Activated CD4-positive, alpha-beta T cell treated with anti-CD3 and anti-CD28 coated beads for 36 hours (primary cell): ENCODE results near the gene CEACAM18. TPM values are rescaled to one million over a fixed set of nuclear protein-coding genes. Genes with fewer than 3 reads are reported as not detected.

Source experiments
- ATAC-seq: fragments of 200-7000 bp; cut with Tn5 transposase; one replicate; pipeline ENCODE4 v1.10.0; 2021; ENCODE audit warnings: mild to moderate bottlenecking, moderate library complexity
- CTCF ChIA-PET: fragments of 350-600 bp; sonication (Branson Sonifier 250); formaldehyde crosslinking; loops from one replicate; lab custom pipeline; 2021; ENCODE audit warnings: antibody characterized with exemption; lab: Charles Lee
- POLR2A ChIA-PET: fragments of 350-600 bp; sonication (Branson Sonifier 250); formaldehyde crosslinking; loops from one replicate; lab custom pipeline; 2021; ENCODE audit warnings: antibody characterized with exemption, inconsistent platforms; lab: Charles Lee
- DNase-seq: peaks from one replicate; pipeline ENCODE4 v3.0.0-alpha.2; 2020
- H3K27ac Mint-ChIP-seq: one replicate; pipeline ENCODE4 v1.8.0; 2021; ENCODE audit warnings: mixed read lengths
- H3K27me3 Mint-ChIP-seq: one replicate; pipeline ENCODE4 v1.8.0; 2021; ENCODE audit warnings: mixed read lengths
- H3K36me3 Mint-ChIP-seq: one replicate; pipeline ENCODE4 v1.8.0; 2021; ENCODE audit warnings: low read depth, mixed read lengths
- H3K4me1 Mint-ChIP-seq: one replicate; pipeline ENCODE4 v1.8.0; 2021; ENCODE audit warnings: mixed read lengths
- H3K4me3 Mint-ChIP-seq: one replicate; pipeline ENCODE4 v1.8.0; 2021; ENCODE audit warnings: mild to moderate bottlenecking, moderate library complexity, mixed read lengths
- H3K9me3 Mint-ChIP-seq: one replicate; pipeline ENCODE4 v1.8.0; 2021; ENCODE audit warnings: low read depth, mixed read lengths
- intact Hi-C, 2 experiments: fragments of 100-400 bp; cut with DNase I in 1 of 2; cut with micrococcal nuclease in 1 of 2; formaldehyde crosslinking; loops; one replicate each; pipeline versions ENCODE4 v1.14.2 to v1.15.1; 2022 to 2024; cut with DNase I, micrococcal nuclease
- total RNA-seq, 2 experiments: library from RNA; stranded (reverse); gene quantifications; one replicate each; pipeline ENCODE4 v1.2.3, GENCODE V29; 2021

The CEACAM18 gene
- total RNA-seq, result not detected

- H3K27me3 Mint-ChIP-seq, result peaks cover 18% of the 10 kb centered on the region
- intact Hi-C loops, result loop anchor here (1.0 to 10.0 kb wide), 2 partner anchors 11 to 296 kb away; no protein-coding TSS in a partner anchor
- ATAC-seq (no peak), DNase-seq (no peak)
- peaks cover 3% of the 10 kb centered on the region for H3K9me3 Mint-ChIP-seq
- peaks cover 30% of the 10 kb centered on the region for H3K4me1 Mint-ChIP-seq
- CTCF ChIA-PET, result interaction anchor here (0.6 to 1.9 kb wide), 5 partner anchors 35 to 183 kb away, joined by 3 to 4 read pairs (median 4); no protein-coding TSS in a partner anchor
- H3K36me3 Mint-ChIP-seq, result no peaks in the 10 kb centered on the region
- H3K27ac Mint-ChIP-seq, result peak within 1 kb of the TSS; percentile 49
- POLR2A ChIA-PET, result interaction anchor here (1.1 kb wide), 1 partner anchor 38 kb away, joined by 4 read pairs; no protein-coding TSS in a partner anchor
- H3K4me3 Mint-ChIP-seq, result no peak within 1 kb of the TSS
These were observed at the start of gene CEACAM18 for GRCh38 chr19:51478381-51479234. CEACAM18 (plus strand) TSS chr19:51478539.

DNA sequence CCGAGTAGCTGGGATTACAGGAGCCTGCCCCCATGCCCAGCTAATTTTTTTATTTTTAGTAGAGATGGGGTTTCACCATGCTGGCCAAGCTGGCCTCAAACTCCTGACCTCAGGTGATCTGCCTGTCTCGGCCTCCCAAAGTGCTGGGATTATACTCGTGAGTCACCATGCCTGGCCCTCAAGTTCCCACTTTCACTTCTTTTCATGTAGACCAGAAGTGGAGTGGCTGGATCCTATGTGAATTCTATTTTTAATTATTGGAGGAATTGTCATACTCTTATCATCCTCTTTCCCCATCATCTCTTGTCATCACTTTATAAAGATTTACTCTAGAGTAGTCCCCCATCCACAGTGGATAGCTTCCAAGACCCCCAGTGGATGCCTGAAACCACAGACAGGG, 48.1 kb upstream of the CEACAM18 start:
- CTCF ChIA-PET, result interaction anchor here (0.8 kb wide), 1 partner anchor 9 kb away, joined by 3 read pairs; no protein-coding TSS in a partner anchor
- peaks cover 10% of the 10 kb centered on the region for H3K4me1 Mint-ChIP-seq

GRCh38 chr19:51431124-51431523, 47.2 kb upstream of the CEACAM18 start:
- ChIA-PET CTCF (no interaction called here), POLR2A (no interaction called here)
- peaks cover 9% of the 10 kb centered on the region for H3K4me1 Mint-ChIP-seq
- no peaks in the 10 kb centered on the region for H3K9me3 Mint-ChIP-seq
- DNase-seq (no peak), ATAC-seq (no peak)
- H3K4me3 Mint-ChIP-seq, result no peak overlapping the region
- no peak overlapping the region for H3K27ac Mint-ChIP-seq
- no peaks in the 10 kb centered on the region for H3K36me3 Mint-ChIP-seq
- intact Hi-C loops, result no loop called here
- H3K27me3 Mint-ChIP-seq, result no peaks in the 10 kb centered on the region

More for the DNA sequence above, 48.1 kb upstream of the CEACAM18 start:
- POLR2A ChIA-PET, result no interaction called here
- no peak overlapping the region for H3K4me3 Mint-ChIP-seq
- DNase-seq (no peak), ATAC-seq (no peak)
- H3K9me3 Mint-ChIP-seq, result no peaks in the 10 kb centered on the region
- intact Hi-C loops, result no loop called here
- H3K27ac Mint-ChIP-seq, result no peak overlapping the region
- no peaks in the 10 kb centered on the region for H3K36me3 Mint-ChIP-seq
- peaks cover 1% of the 10 kb centered on the region for H3K27me3 Mint-ChIP-seq

GRCh38 chr19:51433043-51433442, 45.3 kb upstream of the CEACAM18 start:
- intact Hi-C loops, result no loop called here
- Mint-ChIP-seq H3K27me3 (no peaks in the 10 kb centered on the region), H3K36me3 (no peaks in the 10 kb centered on the region), H3K9me3 (no peaks in the 10 kb centered on the region), H3K4me1 (peaks cover 5% of the 10 kb centered on the region), H3K27ac (no peak overlapping the region), H3K4me3 (no peak overlapping the region)
- CTCF ChIA-PET, result interaction anchor here (0.5 to 0.7 kb wide), 2 partner anchors 52 to 198 kb away, joined by 3 read pairs; no protein-coding TSS in a partner anchor
- DNase-seq (no peak), ATAC-seq (peak; percentile 33)
- POLR2A ChIA-PET, result interaction anchor here (0.6 to 1.0 kb wide), 2 partner anchors 224 to 1447 kb away, joined by 4 to 5 read pairs; no protein-coding TSS in a partner anchor

GRCh38 chr19:51434456-51434855, 43.9 kb upstream of the CEACAM18 start:
- DNase-seq (no peak), ATAC-seq (no peak)
- no peak overlapping the region for H3K4me3 Mint-ChIP-seq
- no peaks in the 10 kb centered on the region for H3K36me3 Mint-ChIP-seq
- POLR2A ChIA-PET, result no interaction called here
- no peaks in the 10 kb centered on the region for H3K27me3 Mint-ChIP-seq
- no peak overlapping the region for H3K27ac Mint-ChIP-seq
- CTCF ChIA-PET, result interaction anchor here (0.7 to 0.9 kb wide), 2 partner anchors 15 to 82 kb away, joined by 3 read pairs; no protein-coding TSS in a partner anchor
- peaks cover 19% of the 10 kb centered on the region for H3K4me1 Mint-ChIP-seq
- intact Hi-C loops, result no loop called here
- no peaks in the 10 kb centered on the region for H3K9me3 Mint-ChIP-seq

- no peak overlapping the region for H3K4me3 Mint-ChIP-seq
- peak overlapping the region; percentile 14 for H3K27ac Mint-ChIP-seq
- peaks cover 57% of the 10 kb centered on the region for H3K4me1 Mint-ChIP-seq
- intact Hi-C loops, result loop anchor here in 1 of 2 experiments (2.0 kb wide), 1 partner anchor 280 kb away; no protein-coding TSS in a partner anchor
- peaks cover 2% of the 10 kb centered on the region for H3K36me3 Mint-ChIP-seq
- POLR2A ChIA-PET, result interaction anchor here (0.6 kb wide), 1 partner anchor 143 kb away, joined by 4 read pairs; no protein-coding TSS in a partner anchor
- CTCF ChIA-PET, result interaction anchor here (0.7 to 4.0 kb wide), 13 partner anchors 12 to 205 kb away, joined by 3 to 21 read pairs (median 3); partner anchors contain the start of gene SIGLEC10
- no peaks in the 10 kb centered on the region for H3K27me3 Mint-ChIP-seq
- peak; percentile 55 for DNase-seq
- no peak for ATAC-seq
- peaks cover 3% of the 10 kb centered on the region for H3K9me3 Mint-ChIP-seq
These were observed 39.3 kb upstream of the CEACAM18 start for GRCh38 chr19:51439021-51439465.

DNA sequence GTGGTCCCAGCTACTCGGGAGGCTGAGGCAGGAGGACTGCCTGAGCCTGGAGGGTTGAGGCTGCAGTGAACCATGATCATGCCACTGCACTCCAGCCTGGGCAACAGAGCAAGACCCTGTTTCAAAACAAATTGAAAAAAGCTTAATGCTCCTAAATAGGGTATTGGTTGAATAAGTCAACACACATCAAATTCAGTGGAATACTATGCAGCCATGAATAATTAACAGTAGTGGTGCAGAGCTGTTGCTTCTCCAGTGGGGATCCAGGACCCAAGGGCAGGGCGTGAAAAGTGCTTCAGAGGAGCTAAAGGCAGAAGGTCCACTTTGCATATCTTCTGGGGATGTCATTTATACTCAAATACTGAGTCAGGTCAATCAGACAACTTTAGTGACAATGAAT, 38.3 kb upstream of the CEACAM18 start:
- Mint-ChIP-seq H3K9me3 (peaks cover 3% of the 10 kb centered on the region), H3K4me1 (peaks cover 58% of the 10 kb centered on the region), H3K27me3 (no peaks in the 10 kb centered on the region), H3K36me3 (peaks cover 2% of the 10 kb centered on the region), H3K4me3 (no peak overlapping the region), H3K27ac (peak overlapping the region; percentile 93)
- intact Hi-C loops, result loop anchor here (2.0 to 10.0 kb wide), 5 partner anchors 17 to 1078 kb away; partner anchors contain the start of gene ZNF836 (in 1 of the 2)
- ChIA-PET CTCF (interaction anchor here (0.6 to 4.0 kb wide), 10 partner anchors 13 to 76 kb away, joined by 3 to 21 read pairs (median 4); partner anchors contain the start of gene SIGLEC10), POLR2A (interaction anchor here (0.7 to 1.5 kb wide), 2 partner anchors 39 to 102 kb away, joined by 3 to 4 read pairs; no protein-coding TSS in a partner anchor)
- DNase-seq (no peak), ATAC-seq (no peak)

DNA sequence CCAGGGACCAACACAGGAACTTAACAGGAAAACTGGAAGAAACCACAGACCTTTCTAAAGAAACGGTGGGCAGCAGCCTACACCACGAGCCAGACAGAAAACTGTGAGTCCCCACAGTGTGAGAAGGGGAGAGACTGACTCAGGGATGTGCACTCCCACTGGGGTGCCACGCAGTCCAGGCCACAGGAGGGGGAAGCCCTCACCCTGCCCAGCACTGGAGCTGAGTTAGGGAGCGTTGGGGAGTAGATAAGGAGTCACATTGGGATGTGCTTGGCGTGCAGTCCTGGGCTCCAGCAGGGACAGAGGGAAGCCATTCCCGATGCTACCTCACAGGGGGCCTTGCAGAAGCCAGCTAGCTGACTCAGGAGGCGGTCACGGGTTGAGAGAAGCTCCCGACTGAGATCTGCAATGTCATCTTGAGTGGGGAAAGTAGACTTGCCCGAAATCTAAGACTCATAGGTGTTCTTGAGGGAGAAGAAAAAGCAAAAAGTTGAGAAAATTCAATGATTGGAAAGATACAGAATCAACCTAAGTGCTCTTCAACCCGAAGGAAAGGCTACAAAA, 37.4 kb upstream of the CEACAM18 start:
- peak; percentile 72 for DNase-seq
- Mint-ChIP-seq H3K27me3 (no peaks in the 10 kb centered on the region), H3K9me3 (peaks cover 3% of the 10 kb centered on the region), H3K4me1 (peaks cover 61% of the 10 kb centered on the region), H3K36me3 (peaks cover 2% of the 10 kb centered on the region), H3K4me3 (peak overlapping the region; percentile 68), H3K27ac (peak overlapping the region; percentile 93)
- ATAC-seq, result peak; percentile 27
- POLR2A ChIA-PET, result interaction anchor here (0.6 to 1.8 kb wide), 6 partner anchors 10 to 1033 kb away, joined by 3 to 10 read pairs (median 4); no protein-coding TSS in a partner anchor
- CTCF ChIA-PET, result interaction anchor here (0.7 to 4.0 kb wide), 10 partner anchors 10 to 263 kb away, joined by 3 to 21 read pairs (median 4); partner anchors contain the start of gene SIGLEC10
- intact Hi-C loops, result loop anchor here (1.0 to 10.0 kb wide), 14 partner anchors 18 to 1079 kb away; partner anchors contain the start of genes CTU1 (in 1 of the 2), NKG7 (in 1 of the 2) and ZNF836 (in 1 of the 2)

DNA sequence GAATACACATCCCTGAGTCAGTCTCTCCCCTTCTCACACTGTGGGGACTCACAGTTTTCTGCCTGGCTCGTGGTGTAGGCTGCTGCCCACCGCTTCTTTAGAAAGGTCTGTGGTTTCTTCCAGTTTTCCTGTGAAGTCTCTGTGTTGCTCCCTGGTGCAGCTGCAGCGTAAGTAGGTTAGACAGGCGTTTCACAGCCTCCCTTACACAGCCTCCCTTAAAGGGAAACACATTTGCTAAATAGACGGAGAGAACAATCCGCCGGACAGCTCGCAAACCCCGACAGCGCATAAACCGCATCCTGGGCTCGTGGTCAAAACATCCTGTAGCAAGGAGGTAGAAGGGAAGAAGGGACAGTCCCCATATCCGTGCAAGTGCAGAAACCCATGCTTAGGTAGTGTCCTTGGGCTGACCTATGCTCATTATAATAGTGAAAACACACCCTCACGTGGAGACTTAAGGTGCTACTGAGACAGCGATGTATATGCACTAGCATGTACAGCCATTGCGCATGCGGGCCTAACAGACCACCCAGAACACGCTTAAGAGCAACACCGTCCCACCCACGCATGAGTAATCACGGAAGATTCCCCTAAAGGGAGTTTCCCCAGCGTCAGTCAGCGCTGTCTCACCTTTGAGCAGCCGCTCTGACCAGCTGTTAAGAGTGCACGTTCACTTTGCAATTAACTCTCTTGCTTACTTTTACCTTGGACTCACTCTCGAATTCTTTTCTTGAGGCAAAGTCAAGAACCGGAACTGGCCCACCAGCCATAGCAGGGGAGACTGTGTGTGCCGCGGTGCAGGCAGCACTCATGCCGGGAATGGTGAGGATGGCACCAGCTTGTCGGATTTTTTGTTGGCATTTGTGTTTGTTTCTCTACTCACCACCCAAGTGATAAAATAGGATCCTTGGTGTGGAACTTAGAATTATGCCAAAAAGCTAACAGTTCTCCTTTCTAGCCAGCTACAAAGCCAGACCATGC, 36.6 kb upstream of the CEACAM18 start:
- ChIA-PET CTCF (interaction anchor here (0.6 to 4.0 kb wide), 13 partner anchors 9 to 262 kb away, joined by 3 to 21 read pairs (median 3); partner anchors contain the start of gene VSIG10L), POLR2A (interaction anchor here (0.6 to 1.8 kb wide), 7 partner anchors 9 to 1034 kb away, joined by 3 to 10 read pairs (median 4); no protein-coding TSS in a partner anchor)
- Mint-ChIP-seq H3K4me1 (peaks cover 67% of the 10 kb centered on the region), H3K9me3 (peaks cover 5% of the 10 kb centered on the region), H3K4me3 (peak overlapping the region; percentile 72), H3K27me3 (no peaks in the 10 kb centered on the region), H3K27ac (peak overlapping the region; percentile 95), H3K36me3 (peaks cover 2% of the 10 kb centered on the region)
- DNase-seq (peak; percentile 96), ATAC-seq (peak; percentile 91)
- intact Hi-C loops, result loop anchor here (1.0 to 10.0 kb wide), 14 partner anchors 19 to 1079 kb away; partner anchors contain the start of genes CTU1 (in 1 of the 2), NKG7 (in 1 of the 2) and ZNF836 (in 1 of the 2)
